ENCODE measurements around the gene EMILIN2. TPM values are rescaled to one million over a fixed set of nuclear protein-coding genes. Genes with fewer than 3 reads are reported as not detected.

Gene EMILIN2
- total RNA-seq, 4 donors from 2014 or later = 4.3 to 11.3 (median 7.1) TPM

DNA sequence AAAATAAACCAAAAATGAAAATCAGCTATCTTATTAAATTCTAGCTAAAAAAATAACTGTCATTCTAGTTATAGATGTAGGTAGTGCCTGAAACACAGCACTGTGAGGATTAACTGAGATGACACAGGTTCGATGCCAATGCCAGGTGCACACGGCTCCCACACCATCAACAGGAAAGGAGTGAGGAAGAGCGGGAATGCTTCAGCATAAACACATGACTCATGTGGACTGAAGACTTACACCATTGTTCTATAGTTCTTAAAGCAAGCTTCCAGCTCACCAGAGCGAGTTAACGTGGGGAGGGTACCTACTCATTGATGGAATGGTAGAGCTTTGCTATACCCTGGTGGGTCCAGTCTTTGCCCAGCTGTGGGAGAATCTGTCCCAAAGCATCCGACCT lies 76.7 kb downstream of the EMILIN2 start:
- no peaks in the 10 kb centered on the region for H3K9me3 ChIP-seq
- TF ChIP-seq POLR2A (IDR thresholded peaks at IDR 0.05) = no peak
- TF ChIP-seq EP300 (IDR thresholded peaks at IDR 0.05) = no peak
- TF ChIP-seq POLR2AphosphoS5 (IDR thresholded peaks at IDR 0.05) = no peak
- TF ChIP-seq, protein P1, sequence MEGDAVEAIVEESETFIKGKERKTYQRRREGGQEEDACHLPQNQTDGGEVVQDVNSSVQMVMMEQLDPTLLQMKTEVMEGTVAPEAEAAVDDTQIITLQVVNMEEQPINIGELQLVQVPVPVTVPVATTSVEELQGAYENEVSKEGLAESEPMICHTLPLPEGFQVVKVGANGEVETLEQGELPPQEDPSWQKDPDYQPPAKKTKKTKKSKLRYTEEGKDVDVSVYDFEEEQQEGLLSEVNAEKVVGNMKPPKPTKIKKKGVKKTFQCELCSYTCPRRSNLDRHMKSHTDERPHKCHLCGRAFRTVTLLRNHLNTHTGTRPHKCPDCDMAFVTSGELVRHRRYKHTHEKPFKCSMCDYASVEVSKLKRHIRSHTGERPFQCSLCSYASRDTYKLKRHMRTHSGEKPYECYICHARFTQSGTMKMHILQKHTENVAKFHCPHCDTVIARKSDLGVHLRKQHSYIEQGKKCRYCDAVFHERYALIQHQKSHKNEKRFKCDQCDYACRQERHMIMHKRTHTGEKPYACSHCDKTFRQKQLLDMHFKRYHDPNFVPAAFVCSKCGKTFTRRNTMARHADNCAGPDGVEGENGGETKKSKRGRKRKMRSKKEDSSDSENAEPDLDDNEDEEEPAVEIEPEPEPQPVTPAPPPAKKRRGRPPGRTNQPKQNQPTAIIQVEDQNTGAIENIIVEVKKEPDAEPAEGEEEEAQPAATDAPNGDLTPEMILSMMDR (IDR thresholded peaks at IDR 0.05) = no peak
- no peak overlapping the region for H3K27ac ChIP-seq
- no peak overlapping the region for H3K4me3 ChIP-seq
- no peak for DNase-seq (ENCODE audit: low spot score in 2 of 2)
- no peaks in the 10 kb centered on the region for H3K27me3 ChIP-seq
- no peaks in the 10 kb centered on the region for H3K4me1 ChIP-seq
- peaks cover 78% of the 10 kb centered on the region for H3K36me3 ChIP-seq
- 78% methylated on average over 6 of the region's 6 CpGs for WGBS

DNA sequence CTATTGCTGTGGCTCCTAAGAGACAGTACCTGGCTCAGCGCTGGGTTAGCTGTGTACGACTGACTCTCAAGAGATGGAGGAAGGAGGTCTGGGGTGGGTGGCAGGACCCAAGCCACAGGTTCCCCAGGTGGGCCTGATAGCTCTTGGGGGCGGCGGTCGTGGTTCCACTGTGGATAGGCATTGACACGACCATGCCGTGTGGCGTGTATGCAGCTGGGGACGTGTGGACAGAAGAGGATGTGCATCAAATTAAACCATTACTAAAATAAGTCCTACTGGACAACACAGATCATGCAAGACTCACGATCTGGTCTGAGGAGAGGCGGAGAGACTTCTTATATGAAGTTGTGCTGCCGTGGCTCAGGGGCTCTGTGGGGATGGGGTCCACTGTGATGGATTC lies 78.1 kb downstream of the EMILIN2 start:
- Histone ChIP-seq H3K36me3 (peaks cover 76% of the 10 kb centered on the region), H3K9me3 (no peaks in the 10 kb centered on the region), H3K4me1 (no peaks in the 10 kb centered on the region), H3K4me3 (no peak overlapping the region), H3K27ac (no peak overlapping the region), H3K27me3 (no peaks in the 10 kb centered on the region)
- no peak for DNase-seq (ENCODE audit: low spot score in 2 of 2)
- no peak for TF ChIP-seq POLR2AphosphoS5 (IDR thresholded peaks at IDR 0.05)
- no peak for TF ChIP-seq EP300 (IDR thresholded peaks at IDR 0.05)
- TF ChIP-seq, protein P1 (IDR thresholded peaks at IDR 0.05) = no peak
- no peak for TF ChIP-seq POLR2A (IDR thresholded peaks at IDR 0.05)
- 90% methylated on average over 12 of the region's 12 CpGs for WGBS

DNA sequence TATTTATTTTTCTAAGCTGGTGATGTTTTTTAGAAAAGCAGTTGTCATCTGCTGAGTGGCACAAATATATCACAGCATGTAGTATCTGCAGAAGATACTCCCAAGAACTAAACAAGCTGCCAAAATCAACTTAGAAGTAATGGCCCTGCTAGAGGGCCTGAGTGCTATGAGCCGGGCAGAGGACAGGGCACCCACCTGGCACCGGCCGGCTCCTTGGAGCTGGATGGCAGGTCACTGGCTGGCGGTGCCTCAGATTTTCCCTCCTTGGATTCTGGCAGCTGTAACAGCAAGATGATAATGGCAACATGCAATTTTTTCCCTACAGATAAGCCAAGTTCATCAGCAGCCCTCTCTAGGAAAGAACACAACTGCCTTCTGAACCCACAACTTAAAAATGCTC lies 79.7 kb downstream of the EMILIN2 start:
- TF ChIP-seq EP300 (IDR thresholded peaks at IDR 0.05) (no peak), POLR2A (IDR thresholded peaks at IDR 0.05) (no peak), POLR2AphosphoS5 (IDR thresholded peaks at IDR 0.05) (no peak)
- TF ChIP-seq, protein P1 (IDR thresholded peaks at IDR 0.05) = no peak
- 100% methylated on average over 3 of the region's 4 CpGs for WGBS
- Histone ChIP-seq H3K27ac (no peak overlapping the region), H3K4me3 (no peak overlapping the region), H3K9me3 (no peaks in the 10 kb centered on the region), H3K4me1 (no peaks in the 10 kb centered on the region), H3K36me3 (peaks cover 70% of the 10 kb centered on the region), H3K27me3 (no peaks in the 10 kb centered on the region)
- no peak for DNase-seq (ENCODE audit: low spot score in 2 of 2)

DNA sequence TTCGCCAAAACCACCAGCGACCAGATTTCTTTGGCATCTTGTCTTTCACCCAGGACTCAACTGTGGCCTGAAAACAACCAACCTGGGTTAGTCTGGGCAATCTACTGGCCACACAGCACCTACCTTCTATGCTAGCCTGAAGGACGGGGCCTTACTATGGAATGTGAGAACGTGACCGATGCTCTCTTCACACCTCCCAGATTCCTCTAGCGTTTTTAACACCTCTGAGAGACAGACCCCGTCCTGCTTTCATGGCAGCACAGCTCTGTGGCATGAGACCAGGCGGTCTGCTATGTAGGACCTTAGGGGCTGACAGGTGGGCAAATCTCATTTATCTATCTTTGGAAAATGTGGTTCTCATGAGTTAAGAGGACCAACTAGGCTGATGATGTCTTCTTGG lies 80.9 kb downstream of the EMILIN2 start:
- 94% methylated on average over 8 of the region's 8 CpGs for WGBS
- Histone ChIP-seq H3K4me3 (no peak overlapping the region), H3K4me1 (no peaks in the 10 kb centered on the region), H3K27me3 (no peaks in the 10 kb centered on the region), H3K9me3 (no peaks in the 10 kb centered on the region), H3K36me3 (peaks cover 66% of the 10 kb centered on the region), H3K27ac (no peak overlapping the region)
- no peak for DNase-seq (ENCODE audit: low spot score in 2 of 2)
- TF ChIP-seq EP300 (IDR thresholded peaks at IDR 0.05) (no peak), POLR2AphosphoS5 (IDR thresholded peaks at IDR 0.05) (no peak), POLR2A (IDR thresholded peaks at IDR 0.05) (no peak)
- TF ChIP-seq, protein P1 (IDR thresholded peaks at IDR 0.05) = no peak

DNA sequence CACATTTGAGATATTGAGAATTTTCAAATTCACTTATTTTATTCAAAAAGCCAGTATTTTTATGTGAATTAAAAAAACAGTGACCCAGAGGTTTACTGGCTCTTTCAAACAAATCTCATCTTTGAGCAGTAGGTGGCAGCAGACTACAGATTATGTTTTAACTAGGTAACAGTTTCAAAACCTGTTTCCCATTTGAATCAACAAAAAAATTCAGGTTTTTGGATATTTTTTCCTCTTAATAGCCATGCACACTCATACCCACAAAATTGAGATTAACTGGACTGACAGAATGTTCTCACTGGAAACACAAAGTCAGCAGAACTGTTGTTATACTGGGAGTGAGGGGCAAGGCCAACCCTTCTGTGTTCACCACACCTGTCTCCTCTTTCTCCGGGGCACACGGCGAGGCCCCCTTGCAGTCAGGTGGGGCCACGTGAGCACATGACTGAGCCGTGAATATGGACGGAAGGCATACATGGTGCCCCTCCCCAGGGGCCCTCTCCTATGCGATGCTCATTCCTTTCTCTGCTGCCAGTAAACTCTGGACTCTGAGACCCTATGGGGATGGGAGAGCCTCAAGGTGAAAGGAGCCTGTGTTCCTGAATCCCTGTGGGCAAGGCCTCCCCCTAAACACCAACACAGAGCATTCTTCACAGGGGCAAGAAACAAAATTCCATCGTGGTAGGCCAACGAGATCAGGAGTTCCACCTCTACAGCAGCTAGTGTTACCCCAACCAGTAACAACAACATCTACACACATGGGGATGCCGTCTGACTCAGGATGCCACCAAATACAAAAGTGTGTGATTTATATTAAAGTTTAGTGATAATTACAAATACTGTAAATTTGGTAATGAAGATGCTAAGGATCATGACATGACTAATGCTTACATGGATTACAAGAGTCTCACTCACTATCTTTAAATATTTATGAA lies 85.7 kb downstream of the EMILIN2 start:
- no peak for DNase-seq (ENCODE audit: low spot score in 2 of 2)
- no peak for TF ChIP-seq EP300 (IDR thresholded peaks at IDR 0.05)
- TF ChIP-seq POLR2A (IDR thresholded peaks at IDR 0.05) = no peak
- no peak for TF ChIP-seq POLR2AphosphoS5 (IDR thresholded peaks at IDR 0.05)
- TF ChIP-seq, protein P1 (IDR thresholded peaks at IDR 0.05) = peak; percentile 57 to 74
- no peak overlapping the region for H3K4me3 ChIP-seq
- no peaks in the 10 kb centered on the region for H3K4me1 ChIP-seq
- no peak overlapping the region for H3K27ac ChIP-seq
- peaks cover 44% of the 10 kb centered on the region for H3K36me3 ChIP-seq
- 62% methylated on average over 10 of the region's 10 CpGs for WGBS
- no peaks in the 10 kb centered on the region for H3K9me3 ChIP-seq
- H3K27me3 ChIP-seq = no peaks in the 10 kb centered on the region
